ENCODE measurements around the gene SCML1. TPM values are rescaled to one million over a fixed set of nuclear protein-coding genes. Genes with fewer than 3 reads are reported as not detected.

SCML1 gene
- polyA plus RNA-seq, 1 donor from 2014 or later, result 9.4 TPM

- Histone ChIP-seq H2AFZ (ENCODE audit: low read depth, low read length) (no peak overlapping the region), H3K4me2 (ENCODE audit: low read length) (no peak overlapping the region), H3K9me3 (ENCODE audit: low read length) (no peaks in the 10 kb centered on the region), H3F3A (ENCODE audit: insufficient read depth, low read length, poor library complexity, severe bottlenecking) (no peaks in the 10 kb centered on the region), H3K27ac (ENCODE audit: low read length) (no peak overlapping the region), H3K9me2 (ENCODE audit: insufficient read depth, low read length) (no peaks in the 10 kb centered on the region), H4K20me1 (ENCODE audit: insufficient read depth) (no peaks in the 10 kb centered on the region), H3K79me2 (replicated peaks; ENCODE audit: insufficient read depth, low read length) (no peaks in the 10 kb centered on the region), H3K36me3 (ENCODE audit: insufficient read depth, low read length) (no peaks in the 10 kb centered on the region), H3K4me3 (ENCODE audit: low read length) (no peak overlapping the region), H3K9ac (ENCODE audit: low read length) (no peak overlapping the region), H3K27me3 (ENCODE audit: insufficient read depth, low read depth, low read length) (no peaks in the 10 kb centered on the region)
- TF ChIP-seq POLR2AphosphoS5 (IDR thresholded peaks at IDR 0.05), result no peak
- no peak for TF ChIP-seq EP300 (conservative IDR thresholded peaks at IDR 0.05; ENCODE audit: poor library complexity, severe bottlenecking)
- TF ChIP-seq EZH2 (IDR thresholded peaks at IDR 0.05; ENCODE audit: borderline replicate concordance, insufficient read depth, low read length, poor library complexity, severe bottlenecking), result no peak
Observed at GRCh38 chrX:17710871-17711301, 26.4 kb upstream of the SCML1 start.

GRCh38 chrX:17713288-17713687 lies 24.0 kb upstream of the SCML1 start:
- no peak overlapping the region for H3K27ac ChIP-seq (ENCODE audit: low read length)
- H3K4me3 ChIP-seq (ENCODE audit: low read length), result no peak overlapping the region
- H2AFZ ChIP-seq (ENCODE audit: low read depth, low read length), result no peak overlapping the region
- no peaks in the 10 kb centered on the region for H3K9me2 ChIP-seq (ENCODE audit: insufficient read depth, low read length)
- no peaks in the 10 kb centered on the region for H3F3A ChIP-seq (ENCODE audit: insufficient read depth, low read length, poor library complexity, severe bottlenecking)
- H3K4me2 ChIP-seq (ENCODE audit: low read length), result no peak overlapping the region
- H3K9me3 ChIP-seq (ENCODE audit: low read length), result no peaks in the 10 kb centered on the region
- H4K20me1 ChIP-seq (ENCODE audit: insufficient read depth), result no peaks in the 10 kb centered on the region
- H3K27me3 ChIP-seq (ENCODE audit: insufficient read depth, low read depth, low read length), result no peaks in the 10 kb centered on the region
- no peaks in the 10 kb centered on the region for H3K36me3 ChIP-seq (ENCODE audit: insufficient read depth, low read length)
- no peak for TF ChIP-seq EP300 (conservative IDR thresholded peaks at IDR 0.05; ENCODE audit: poor library complexity, severe bottlenecking)
- TF ChIP-seq POLR2AphosphoS5 (IDR thresholded peaks at IDR 0.05), result no peak
- no peak for TF ChIP-seq RAD21 (conservative IDR thresholded peaks at IDR 0.05)
- TF ChIP-seq CTCF (IDR thresholded peaks at IDR 0.05; ENCODE audit: poor library complexity, severe bottlenecking), result no peak
- no peak for TF ChIP-seq TAF1 (IDR thresholded peaks at IDR 0.05; ENCODE audit: low read depth)
- TF ChIP-seq REST (IDR thresholded peaks at IDR 0.05; ENCODE audit: borderline replicate concordance), result no peak
- no peak overlapping the region for H3K9ac ChIP-seq (ENCODE audit: low read length)
- no peaks in the 10 kb centered on the region for H3K79me2 ChIP-seq (replicated peaks; ENCODE audit: insufficient read depth, low read length)

- H3F3A ChIP-seq (ENCODE audit: insufficient read depth, low read length, poor library complexity, severe bottlenecking), result no peaks in the 10 kb centered on the region
- H3K9me3 ChIP-seq (ENCODE audit: low read length), result no peaks in the 10 kb centered on the region
- H3K9ac ChIP-seq (ENCODE audit: low read length), result no peak overlapping the region
- no peaks in the 10 kb centered on the region for H3K27me3 ChIP-seq (ENCODE audit: insufficient read depth, low read depth, low read length)
- H3K4me2 ChIP-seq (ENCODE audit: low read length), result no peak overlapping the region
- no peak for TF ChIP-seq EZH2 (IDR thresholded peaks at IDR 0.05; ENCODE audit: borderline replicate concordance, insufficient read depth, low read length, poor library complexity, severe bottlenecking)
- TF ChIP-seq CTCF (IDR thresholded peaks at IDR 0.05; ENCODE audit: poor library complexity, severe bottlenecking), result no peak
- TF ChIP-seq EP300 (conservative IDR thresholded peaks at IDR 0.05; ENCODE audit: poor library complexity, severe bottlenecking), result no peak
- TF ChIP-seq MXI1 (conservative IDR thresholded peaks at IDR 0.05; ENCODE audit: poor library complexity, severe bottlenecking), result no peak
- no peak for TF ChIP-seq REST (IDR thresholded peaks at IDR 0.05; ENCODE audit: borderline replicate concordance)
- TF ChIP-seq SMC3 (conservative IDR thresholded peaks at IDR 0.05; ENCODE audit: poor library complexity), result no peak
- no peak for TF ChIP-seq RAD21 (conservative IDR thresholded peaks at IDR 0.05)
- no peak for TF ChIP-seq POLR2AphosphoS5 (IDR thresholded peaks at IDR 0.05)
- H2AFZ ChIP-seq (ENCODE audit: low read depth, low read length), result no peak overlapping the region
- H3K36me3 ChIP-seq (ENCODE audit: insufficient read depth, low read length), result no peaks in the 10 kb centered on the region
- no peak overlapping the region for H3K27ac ChIP-seq (ENCODE audit: low read length)
- H3K9me2 ChIP-seq (ENCODE audit: insufficient read depth, low read length), result no peaks in the 10 kb centered on the region
- no peak overlapping the region for H3K4me3 ChIP-seq (ENCODE audit: low read length)
- no peaks in the 10 kb centered on the region for H4K20me1 ChIP-seq (ENCODE audit: insufficient read depth)
- no peaks in the 10 kb centered on the region for H3K79me2 ChIP-seq (replicated peaks; ENCODE audit: insufficient read depth, low read length)
Observed at GRCh38 chrX:17718649-17719165, 18.6 kb upstream of the SCML1 start.

Measured in neural cell (in vitro differentiated cells).